Neural crest cell (in vitro differentiated cells): Measurements from ENCODE around the gene ITGA7. TPM values are rescaled to one million over a fixed set of nuclear protein-coding genes. Genes with fewer than 3 reads are reported as not detected.

Source experiments
- DNase-seq: peaks from one replicate; pipeline ENCODE4 v3.0.0; 2021; ENCODE audit warnings: low read depth, mixed read lengths, low spot score
- H3K27ac Mint-ChIP-seq: one replicate; pipeline ENCODE4 v1.8.0; 2021; ENCODE audit warnings: mild to moderate bottlenecking, mixed read lengths; ENCODE audit not compliant: unreplicated experiment
- H3K27me3 Mint-ChIP-seq: 2 replicates; pipeline ENCODE4 v1.8.0; 2021; ENCODE audit warnings: low read depth, mild to moderate bottlenecking, mixed read lengths
- H3K36me3 Mint-ChIP-seq: 2 replicates; pipeline ENCODE4 v1.8.0; 2021; ENCODE audit warnings: low read depth, mild to moderate bottlenecking, mixed read lengths
- H3K4me1 Mint-ChIP-seq: 2 replicates; pipeline ENCODE4 v1.8.0; 2021; ENCODE audit warnings: mixed read lengths
- H3K4me3 Mint-ChIP-seq: one replicate; pipeline ENCODE4 v1.8.0; 2021; ENCODE audit warnings: mild to moderate bottlenecking, mixed read lengths
- H3K9me3 Mint-ChIP-seq: 2 replicates; pipeline ENCODE4 v1.8.0; 2021; ENCODE audit warnings: mixed read lengths
- total RNA-seq: library from RNA; stranded (reverse); gene quantifications from 2 replicates; pipeline ENCODE4 v1.2.1, GENCODE V29; 2021
- TF ChIP-seq, protein P1 (sequence below): fragments of 200-600 bp; sonication (generic); conservative IDR thresholded peaks from 2 replicates; pipeline ENCODE4 v1.5.0; 2021; ENCODE audit warnings: antibody characterized with exemption, mild to moderate bottlenecking

Gene ITGA7
- total RNA-seq, 1 donor from 2014 or later = 63.7 TPM

- peaks cover 46% of the 10 kb centered on the region for H3K4me1 Mint-ChIP-seq
- peak overlapping the region; percentile 47 for H3K27ac Mint-ChIP-seq
- H3K36me3 Mint-ChIP-seq = peaks cover 8% of the 10 kb centered on the region
Observed at GRCh38 chr12:55727643-55728185, 20.0 kb upstream of the ITGA7 start.

DNA sequence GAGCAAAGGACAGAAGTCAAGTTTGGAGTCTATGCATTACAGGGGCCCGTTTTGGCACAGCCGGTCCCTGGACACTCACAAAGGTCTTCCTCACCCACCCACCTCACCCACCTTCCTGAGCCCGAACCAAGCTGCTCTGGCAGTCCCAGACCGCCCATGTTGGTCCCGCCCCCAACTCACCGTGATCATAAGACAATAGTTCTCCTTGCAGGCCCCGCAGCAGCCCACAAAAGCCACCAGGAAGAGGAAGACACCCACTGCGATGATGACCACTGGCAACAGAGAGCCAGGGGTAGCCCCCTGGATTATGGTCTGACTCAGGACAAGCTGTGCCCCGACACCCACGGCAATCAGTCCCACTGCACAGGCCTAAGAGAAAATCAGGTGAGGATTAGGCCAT is 19.3 kb upstream of the ITGA7 start:
- TF ChIP-seq, protein P1, sequence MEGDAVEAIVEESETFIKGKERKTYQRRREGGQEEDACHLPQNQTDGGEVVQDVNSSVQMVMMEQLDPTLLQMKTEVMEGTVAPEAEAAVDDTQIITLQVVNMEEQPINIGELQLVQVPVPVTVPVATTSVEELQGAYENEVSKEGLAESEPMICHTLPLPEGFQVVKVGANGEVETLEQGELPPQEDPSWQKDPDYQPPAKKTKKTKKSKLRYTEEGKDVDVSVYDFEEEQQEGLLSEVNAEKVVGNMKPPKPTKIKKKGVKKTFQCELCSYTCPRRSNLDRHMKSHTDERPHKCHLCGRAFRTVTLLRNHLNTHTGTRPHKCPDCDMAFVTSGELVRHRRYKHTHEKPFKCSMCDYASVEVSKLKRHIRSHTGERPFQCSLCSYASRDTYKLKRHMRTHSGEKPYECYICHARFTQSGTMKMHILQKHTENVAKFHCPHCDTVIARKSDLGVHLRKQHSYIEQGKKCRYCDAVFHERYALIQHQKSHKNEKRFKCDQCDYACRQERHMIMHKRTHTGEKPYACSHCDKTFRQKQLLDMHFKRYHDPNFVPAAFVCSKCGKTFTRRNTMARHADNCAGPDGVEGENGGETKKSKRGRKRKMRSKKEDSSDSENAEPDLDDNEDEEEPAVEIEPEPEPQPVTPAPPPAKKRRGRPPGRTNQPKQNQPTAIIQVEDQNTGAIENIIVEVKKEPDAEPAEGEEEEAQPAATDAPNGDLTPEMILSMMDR = no peak
- H3K4me1 Mint-ChIP-seq = peaks cover 46% of the 10 kb centered on the region

More at GRCh38 chr12:55727643-55728185, 20.0 kb upstream of the ITGA7 start:
- no peaks in the 10 kb centered on the region for H3K27me3 Mint-ChIP-seq
- TF ChIP-seq, protein P1 = no peak
- DNase-seq = no peak
- H3K9me3 Mint-ChIP-seq = no peaks in the 10 kb centered on the region
- peak overlapping the region; percentile 94 for H3K4me3 Mint-ChIP-seq

DNA sequence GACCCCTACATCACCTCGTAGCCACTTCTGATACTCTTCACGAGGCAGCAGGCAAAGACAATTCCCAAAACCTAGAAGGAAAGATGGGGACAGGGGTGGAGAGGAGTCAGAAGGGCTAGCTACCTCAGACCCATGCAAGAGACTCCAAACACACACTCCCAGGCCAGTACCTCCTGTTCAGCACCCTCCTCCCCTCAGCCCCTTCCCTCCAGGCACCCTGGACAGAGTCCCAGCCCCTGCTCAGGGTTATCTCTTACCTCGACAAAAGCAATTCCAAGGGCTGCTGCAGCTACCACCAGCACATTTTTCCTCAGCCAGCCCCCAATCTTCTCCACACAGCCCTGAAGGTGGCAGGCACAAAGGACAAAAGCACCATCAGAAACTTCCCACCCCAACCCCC is 17.9 kb upstream of the ITGA7 start:
- peak overlapping the region; percentile 80 for H3K4me3 Mint-ChIP-seq
- H3K9me3 Mint-ChIP-seq = no peaks in the 10 kb centered on the region
- no peaks in the 10 kb centered on the region for H3K27me3 Mint-ChIP-seq
- H3K36me3 Mint-ChIP-seq = peaks cover 8% of the 10 kb centered on the region
- H3K4me1 Mint-ChIP-seq = peaks cover 45% of the 10 kb centered on the region
- no peak for DNase-seq
- no peak overlapping the region for H3K27ac Mint-ChIP-seq
- TF ChIP-seq, protein P1 = no peak

More for the DNA sequence above, 19.3 kb upstream of the ITGA7 start:
- Mint-ChIP-seq H3K4me3 (peak overlapping the region; percentile 94), H3K27ac (no peak overlapping the region), H3K27me3 (no peaks in the 10 kb centered on the region), H3K36me3 (peaks cover 8% of the 10 kb centered on the region), H3K9me3 (no peaks in the 10 kb centered on the region)
- no peak for DNase-seq

- TF ChIP-seq, protein P1 = no peak
- Mint-ChIP-seq H3K27ac (no peak overlapping the region), H3K4me1 (peaks cover 38% of the 10 kb centered on the region), H3K36me3 (peaks cover 8% of the 10 kb centered on the region), H3K27me3 (no peaks in the 10 kb centered on the region), H3K9me3 (no peaks in the 10 kb centered on the region), H3K4me3 (peak overlapping the region; percentile 80)
- DNase-seq = no peak
Observed at GRCh38 chr12:55724940-55725309, 17.2 kb upstream of the ITGA7 start.

DNA sequence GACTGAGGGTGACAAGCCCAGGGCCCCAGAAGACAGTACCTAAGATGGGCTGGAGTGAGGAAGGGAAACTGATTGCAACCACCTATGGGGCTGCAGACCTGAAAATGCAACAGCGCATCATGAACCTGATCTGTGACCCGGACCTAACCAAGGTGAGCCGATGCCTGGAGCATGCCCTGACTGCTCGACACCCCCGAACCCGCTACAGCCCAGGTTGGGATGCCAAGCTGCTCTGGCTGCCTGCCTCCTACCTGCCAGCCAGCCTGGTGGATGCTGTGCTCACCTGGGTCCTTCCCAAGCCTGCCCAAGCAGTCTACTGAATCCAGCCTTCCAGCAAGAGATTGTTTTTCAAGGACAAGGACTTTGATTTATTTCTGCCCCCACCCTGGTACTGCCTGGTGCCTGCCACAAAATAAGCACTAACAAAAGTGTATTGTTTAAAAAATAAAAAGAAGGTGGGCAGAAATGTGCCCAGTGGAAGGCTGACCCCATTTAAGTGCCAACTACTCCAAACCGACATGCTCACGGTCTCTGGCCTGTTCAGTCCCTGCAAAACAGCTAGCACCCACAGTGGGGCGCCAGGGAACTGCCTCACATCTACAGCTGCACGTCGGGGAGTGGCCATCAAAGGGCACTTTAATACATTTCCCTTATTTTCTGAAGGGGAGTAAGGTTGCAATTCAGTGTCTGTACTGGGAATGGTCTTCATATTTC is 16.7 kb upstream of the ITGA7 start:
- TF ChIP-seq, protein P1 = peak; percentile 64
- H3K4me3 Mint-ChIP-seq = peak overlapping the region; percentile 80
- H3K36me3 Mint-ChIP-seq = peaks cover 8% of the 10 kb centered on the region
- H3K4me1 Mint-ChIP-seq = peaks cover 33% of the 10 kb centered on the region
- no peak overlapping the region for H3K27ac Mint-ChIP-seq
- H3K9me3 Mint-ChIP-seq = no peaks in the 10 kb centered on the region
- peak; percentile 59 for DNase-seq
- no peaks in the 10 kb centered on the region for H3K27me3 Mint-ChIP-seq
